Measurements from ENCODE around the gene LIF.

DNA sequence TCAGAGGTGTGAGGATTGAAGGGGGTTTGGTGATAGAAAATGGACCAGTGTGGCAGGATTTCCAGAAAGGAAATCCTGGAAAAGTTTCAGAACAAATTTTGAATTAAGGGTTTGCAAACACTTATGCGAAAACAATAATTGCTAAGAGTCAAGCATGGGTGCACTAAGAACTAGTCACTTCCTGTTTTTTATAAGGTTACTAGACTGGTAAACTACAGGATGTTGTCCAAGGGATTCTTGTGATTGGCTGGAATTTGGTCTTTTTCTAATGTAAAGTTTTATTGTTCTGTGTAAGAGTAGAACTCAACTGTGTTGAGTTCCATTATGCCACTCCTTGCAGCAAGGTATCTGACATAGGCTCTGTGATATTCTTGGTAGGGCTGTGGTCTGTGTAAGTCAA, 54.1 kb downstream of the LIF start:
- no peak for TF ChIP-seq CTCF (IDR thresholded peaks at IDR 0.05)
- no peak for TF ChIP-seq POLR2AphosphoS5 (IDR thresholded peaks at IDR 0.05)

Measured in upper lobe of left lung (tissue), 4 donors.